Endothelial cell of umbilical vein (primary cell): ENCODE data around the gene HOXB7. TPM values are rescaled to one million over a fixed set of nuclear protein-coding genes. Genes with fewer than 3 reads are reported as not detected.
A peak's percentile ranks its signal among the peaks of the same experiment; 100 is the strongest.

Experiments
- BruUV-seq: library from RNA; stranded (reverse); fragments of 400-500 nt; replicated peaks from 2 replicates; lab custom pipeline; 2021; lab: Mats Ljungman, UMichigan
- CTCF ChIA-PET: fragments of 300-600, 350-600 bp; sonication (Branson Sonifier 250); formaldehyde crosslinking; loops from one replicate; lab custom pipeline; 2021; ENCODE audit warnings: antibody characterized with exemption, inconsistent platforms; lab: Charles Lee
- POLR2A ChIA-PET: fragments of 300-600, 350-600 bp; sonication (Branson Sonifier 250); formaldehyde crosslinking; loops from one replicate; lab custom pipeline; 2021; ENCODE audit warnings: antibody characterized with exemption, inconsistent platforms; lab: Charles Lee
- DNase-seq: peaks from one replicate; pipeline ENCODE4 v3.0.0-alpha.2; 2011; ENCODE audit warnings: low read depth, low spot score
- FAIRE-seq: peaks from 2 replicates; lab custom pipeline; 2011; peaks lifted over from hg19 to GRCh38; lab: Jason Lieb, UNC
- H2AFZ ChIP-seq: 2 replicates; pipeline ENCODE4 v1.6.0; 2012; ENCODE audit warnings: low read depth, low read length, control low read depth, inconsistent platforms
- H3K27ac ChIP-seq: 2 replicates; pipeline ENCODE4 v1.5.1; 2011; ENCODE audit warnings: low read depth, mild to moderate bottlenecking, control low read depth, low read length, moderate library complexity; ENCODE audit not compliant: insufficient read depth
- H3K27me3 ChIP-seq, 2 experiments: 2 replicates each; pipeline versions ENCODE4 v1.6.0 to v1.6.1; 2011; ENCODE audit warnings: low read length in 2 of 2, mixed read lengths in 1 of 2; ENCODE audit not compliant: control insufficient read depth in 2 of 2, insufficient read depth in 2 of 2
- H3K36me3 ChIP-seq, 2 experiments: 2 replicates in 1 of 2; 3 replicates in 1 of 2; pipeline ENCODE4 v1.5.1; 2011; ENCODE audit warnings: low read length in 2 of 2, mild to moderate bottlenecking in 1 of 2, moderate library complexity in 1 of 2; ENCODE audit not compliant: control insufficient read depth in 2 of 2, insufficient read depth in 2 of 2; ENCODE audit errors: extremely low read depth in 1 of 2
- H3K4me1 ChIP-seq: 3 replicates; pipeline ENCODE4 v1.5.1; 2011; ENCODE audit warnings: mild to moderate bottlenecking, low read length; ENCODE audit not compliant: control insufficient read depth, insufficient read depth; ENCODE audit errors: extremely low read depth
- H3K4me2 ChIP-seq: 2 replicates; pipeline ENCODE4 v1.6.1; 2011; ENCODE audit warnings: low read length, control low read depth, mixed read lengths; ENCODE audit not compliant: insufficient read depth
- H3K4me3 ChIP-seq, 3 experiments: fragments of 200-600 bp in 1 of 3; sonication (generic), shearing (Covaris generic) in 1 of 3; replicated peaks in 1 of 3; 2 replicates each; pipeline ENCODE4 v1.5.1; 2011 to 2016; ENCODE audit warnings: control low read depth in 3 of 3, low read length in 3 of 3, mild to moderate bottlenecking in 2 of 3, inconsistent platforms in 1 of 3, low read depth in 1 of 3, moderate library complexity in 1 of 3; ENCODE audit not compliant: insufficient read depth in 1 of 3
- H3K79me2 ChIP-seq: 2 replicates; pipeline ENCODE4 v1.6.0; 2012; ENCODE audit warnings: low read length, inconsistent platforms; ENCODE audit not compliant: control insufficient read depth, insufficient read depth
- H3K9ac ChIP-seq: replicated peaks from 2 replicates; pipeline ENCODE3; 2011; ENCODE audit warnings: low read length, control low read depth; ENCODE audit not compliant: insufficient read depth; ENCODE audit errors: extremely low read depth
- H3K9me1 ChIP-seq: replicated peaks from 3 replicates; pipeline ENCODE4 v1.6.0; 2011; ENCODE audit warnings: mild to moderate bottlenecking, low read length; ENCODE audit not compliant: control insufficient read depth, insufficient read depth; ENCODE audit errors: extremely low read depth
- H3K9me3 ChIP-seq: replicated peaks from 2 replicates; pipeline ENCODE4 v1.5.1; 2012; ENCODE audit warnings: low read length, inconsistent platforms; ENCODE audit not compliant: control insufficient read depth, insufficient read depth
- H4K20me1 ChIP-seq: replicated peaks from 2 replicates; pipeline ENCODE3; 2011; ENCODE audit warnings: mild to moderate bottlenecking, low read length; ENCODE audit not compliant: control insufficient read depth, insufficient read depth; ENCODE audit errors: extremely low read depth
- CTCF ChIP-seq, 2 donors: IDR thresholded peaks; 1 replicate in 1 of 2; 2 replicates in 1 of 2; pipeline ENCODE4 v1.5.1; 2011; ENCODE audit warnings: low read length in 2 of 2, mild to moderate bottlenecking in 2 of 2, moderate library complexity in 2 of 2, control low read depth in 1 of 2, inconsistent platforms in 1 of 2, low read depth in 1 of 2; ENCODE audit not compliant: insufficient read depth in 1 of 2; ENCODE audit errors: extremely low read depth in 1 of 2
- FOS ChIP-seq: IDR thresholded peaks from 2 replicates; pipeline ENCODE4 v1.6.1; 2011; ENCODE audit warnings: mild to moderate bottlenecking, low read length, moderate library complexity, borderline replicate concordance; ENCODE audit not compliant: insufficient read depth
- MYC ChIP-seq: IDR thresholded peaks from one replicate; pipeline ENCODE4 v1.6.1; 2011; ENCODE audit warnings: mild to moderate bottlenecking, low read depth, low read length
- POLR2AphosphoS5 ChIP-seq: IDR thresholded peaks from 2 replicates; pipeline ENCODE4 v1.6.1; 2012; ENCODE audit warnings: low read depth, mild to moderate bottlenecking, control low read depth, low read length, moderate library complexity; ENCODE audit not compliant: insufficient read depth
- dilution Hi-C: fragments of 300-500 bp; cut with MboI; formaldehyde crosslinking; loops from one replicate; pipeline ENCODE4 v1.15.0; 2019; ENCODE audit warnings: low sequenced_read_pairs; ENCODE audit not compliant: extremely low pct_ligation_motif_present
- intact Hi-C: fragments of 100-400 bp; cut with micrococcal nuclease; formaldehyde crosslinking; loops from one replicate; pipeline ENCODE4 v1.10.0; 2022
- polyA plus RNA-seq, 4 experiments: library from polyadenylated mRNA; depleted of rRNA in 3 of 4; stranded (reverse) in 3 of 4; unstranded in 1 of 4; fragments of >200 nt; gene quantifications; 2 replicates each; pipeline versions ENCODE4 v1.2.1 to v1.2.3, GENCODE V29; 2011 to 2012; ENCODE audit warnings: missing spikeins in 1 of 4
- total RNA-seq: library from RNA; stranded (reverse); gene quantifications from 2 replicates; pipeline ENCODE4 v1.2.3, GENCODE V29; 2021

The HOXB7 gene
- total and polyA plus RNA-seq, 2 donors (not counting 3 experiments of a cell fraction or from before 2014, with no cell fraction given), result 23.5 to 24.5 TPM

- no peaks in the 10 kb centered on the region for H4K20me1 ChIP-seq
- no peak overlapping the region for H3K9ac ChIP-seq
- no peaks in the 10 kb centered on the region for H3K9me1 ChIP-seq
- peaks cover 71% of the 10 kb centered on the region for H3K79me2 ChIP-seq
- H3K27me3 ChIP-seq, result no peaks in the 10 kb centered on the region
- BruUV-seq, result no TSS peak
- CTCF ChIA-PET, result interaction anchor here (1.1 to 1.4 kb wide), 2 partner anchors 8 to 16 kb away, joined by 3 read pairs; partner anchors contain the start of gene HOXB4
- peaks cover 0 to 5% of the 10 kb centered on the region in 2 experiments for H3K36me3 ChIP-seq
- H3K9me3 ChIP-seq, result no peaks in the 10 kb centered on the region
- no peak overlapping the region for H3K4me2 ChIP-seq
- dilution Hi-C loops, result no loop called here
- POLR2A ChIA-PET, result no interaction called here
- TF ChIP-seq CTCF (IDR thresholded peaks at IDR 0.05; ENCODE audit: extremely low read depth in 1 of 2, insufficient read depth in 1 of 2, low read depth in 1 of 2, low read length in 2 of 2) (peak; percentile 34 to 51), MYC (no peak), POLR2AphosphoS5 (no peak), FOS (no peak)
- no peak overlapping the region for H2AFZ ChIP-seq
- intact Hi-C loops, result loop anchor here (2.0 kb wide), 1 partner anchor 13 kb away; no protein-coding TSS in a partner anchor
- FAIRE-seq, result no peak
- DNase-seq, result no peak
- H3K4me3 ChIP-seq, result no peak overlapping the region
- no peak overlapping the region for H3K27ac ChIP-seq
- peaks cover 32% of the 10 kb centered on the region for H3K4me1 ChIP-seq
Measured at GRCh38 chr17:48561884-48562810, 48.7 kb downstream of the HOXB7 start.
